Measurements from ENCODE around the gene PGLYRP1. TPM values are rescaled to one million over a fixed set of nuclear protein-coding genes. Genes with fewer than 3 reads are reported as not detected.

The PGLYRP1 gene
- polyA plus RNA-seq, 10 donors: 0.22 to 1.5 (median 0.63) TPM; not detected in 3

DNA sequence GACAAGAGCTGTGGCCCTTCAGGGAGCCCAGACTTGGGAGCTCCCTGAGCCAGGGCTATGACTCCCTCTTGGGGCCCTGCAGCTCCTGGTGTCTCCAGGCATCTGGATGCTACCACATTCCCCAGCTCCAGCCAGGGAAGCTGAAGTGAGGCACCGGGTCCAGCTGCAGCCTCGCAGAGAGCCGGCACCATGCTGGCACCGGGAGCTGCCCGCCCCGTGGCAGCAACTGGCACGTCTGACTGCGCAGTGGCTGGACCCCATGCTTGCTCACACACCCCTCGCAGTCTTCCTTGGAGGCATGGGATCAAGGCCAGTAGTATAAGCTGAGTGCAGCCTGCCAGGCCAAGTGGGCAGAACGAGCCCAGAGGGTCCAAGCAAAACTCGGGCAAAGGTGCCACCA, 10.5 kb upstream of the PGLYRP1 start:
- no peak for DNase-seq

DNA sequence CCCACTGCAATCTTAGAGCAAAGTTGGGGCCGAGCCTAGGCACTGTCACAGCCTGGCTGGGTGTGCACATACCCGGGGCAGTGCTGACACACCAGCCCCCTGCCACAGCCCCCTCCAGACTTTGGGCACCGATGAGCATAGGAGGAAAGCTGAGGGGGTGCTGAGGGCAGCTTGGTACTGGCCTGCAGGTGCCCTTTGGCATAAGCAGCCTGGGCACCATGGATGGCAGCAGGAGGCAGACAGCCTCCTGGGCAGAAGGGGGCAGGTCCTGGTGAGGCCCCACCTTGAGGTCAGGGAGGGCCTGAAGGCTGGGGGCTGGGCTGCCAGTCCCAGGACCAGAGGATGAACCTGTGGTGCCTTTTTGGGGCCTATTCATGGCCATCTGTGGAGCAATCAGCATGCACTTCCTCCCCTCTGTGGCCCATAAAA, 9.8 kb upstream of the PGLYRP1 start:
- DNase-seq: no peak

DNA sequence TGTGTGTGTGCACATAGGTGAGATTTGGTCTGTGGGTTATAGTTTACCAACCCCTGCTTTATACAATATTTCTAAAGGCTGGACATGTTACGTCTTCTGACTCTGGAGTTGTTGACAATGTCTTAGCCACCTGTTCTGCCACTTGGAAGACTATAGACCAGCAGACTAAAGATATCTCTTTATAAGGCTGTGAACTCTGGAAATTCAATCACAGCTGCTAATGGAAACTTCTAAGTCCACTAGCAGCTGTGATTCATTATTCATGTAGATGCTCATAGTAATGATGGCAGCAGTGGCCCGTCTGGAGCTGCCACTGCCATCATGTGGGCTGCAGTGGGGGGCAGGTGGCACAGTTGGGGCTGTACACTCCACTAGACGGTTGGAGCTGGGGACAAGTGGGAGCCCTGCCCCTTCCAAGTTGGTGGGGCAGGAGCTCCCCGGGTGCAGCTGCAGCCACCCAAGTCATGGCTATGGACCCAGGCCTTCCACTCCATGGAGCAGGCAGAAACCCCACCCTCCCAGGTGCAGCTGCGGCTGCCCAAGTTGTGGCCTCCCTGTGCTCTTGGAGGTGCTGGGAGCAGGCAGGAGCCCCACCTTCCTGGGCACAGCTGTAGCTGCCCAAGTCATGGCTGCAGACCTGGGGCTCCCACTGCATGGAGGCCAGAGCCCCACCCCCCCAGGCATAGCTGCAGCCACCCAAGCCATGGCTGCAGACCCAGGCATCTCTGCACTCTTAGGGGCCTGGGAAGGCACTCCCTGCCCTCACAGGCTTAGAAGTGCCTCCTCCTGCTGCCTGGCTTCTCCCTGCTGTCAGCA, 9.1 kb upstream of the PGLYRP1 start:
- peak; percentile 55 to 64 (median 58) for DNase-seq

DNA sequence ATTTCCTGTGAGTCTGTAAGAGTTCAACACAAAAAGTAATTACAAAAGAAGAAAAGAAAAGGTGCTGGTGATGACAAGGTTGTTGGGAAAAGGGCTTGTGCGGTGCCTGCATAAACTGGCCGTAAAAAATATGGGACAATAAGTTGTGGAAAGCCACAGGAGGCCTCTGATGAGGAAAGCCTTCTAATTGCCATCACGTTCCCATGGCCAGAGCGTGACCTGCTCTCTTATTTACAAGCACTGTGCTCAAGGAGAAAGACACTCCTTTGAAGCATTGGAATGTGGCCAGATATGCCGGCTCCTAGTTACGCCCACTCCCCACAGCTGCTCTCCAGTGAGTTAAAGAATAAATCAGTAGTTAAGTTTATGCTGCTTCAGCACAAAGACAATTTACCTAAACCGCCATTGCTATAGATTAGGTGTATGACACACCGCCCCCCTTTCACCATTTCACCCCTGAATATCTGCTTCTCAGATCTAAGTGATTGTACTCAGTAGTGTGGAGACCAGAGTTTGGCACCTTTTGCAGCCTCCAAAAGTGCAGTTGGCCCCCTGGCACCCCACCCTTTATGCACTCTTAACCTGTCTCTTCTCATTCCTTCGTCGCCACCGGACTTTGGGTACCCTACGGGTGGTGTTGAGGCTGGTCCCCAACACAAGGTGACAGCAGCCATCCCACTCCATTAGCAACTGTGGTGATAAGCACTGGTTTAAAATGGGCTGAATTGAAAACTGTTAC, 8.1 kb upstream of the PGLYRP1 start:
- no peak for DNase-seq

DNA sequence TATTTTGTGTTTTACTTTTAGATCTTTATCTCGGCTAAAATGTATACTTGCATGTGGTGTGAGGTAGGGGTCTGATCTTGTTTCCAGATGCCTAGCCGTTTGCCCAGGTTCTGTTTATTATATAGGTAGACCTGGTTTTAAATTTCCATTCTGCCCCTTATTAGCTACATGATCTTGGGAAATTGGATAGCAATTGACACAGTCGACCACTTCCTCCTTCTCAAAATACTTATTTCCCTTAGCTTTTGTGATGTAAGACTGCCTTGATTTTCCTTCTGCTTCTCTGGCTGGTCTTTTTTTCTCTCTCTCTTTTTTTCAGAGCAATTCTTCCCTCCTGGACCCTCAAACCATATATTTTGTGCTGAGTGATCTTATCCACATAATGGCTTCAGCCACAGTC, 3.0 kb upstream of the PGLYRP1 start:
- DNase-seq: no peak

DNA sequence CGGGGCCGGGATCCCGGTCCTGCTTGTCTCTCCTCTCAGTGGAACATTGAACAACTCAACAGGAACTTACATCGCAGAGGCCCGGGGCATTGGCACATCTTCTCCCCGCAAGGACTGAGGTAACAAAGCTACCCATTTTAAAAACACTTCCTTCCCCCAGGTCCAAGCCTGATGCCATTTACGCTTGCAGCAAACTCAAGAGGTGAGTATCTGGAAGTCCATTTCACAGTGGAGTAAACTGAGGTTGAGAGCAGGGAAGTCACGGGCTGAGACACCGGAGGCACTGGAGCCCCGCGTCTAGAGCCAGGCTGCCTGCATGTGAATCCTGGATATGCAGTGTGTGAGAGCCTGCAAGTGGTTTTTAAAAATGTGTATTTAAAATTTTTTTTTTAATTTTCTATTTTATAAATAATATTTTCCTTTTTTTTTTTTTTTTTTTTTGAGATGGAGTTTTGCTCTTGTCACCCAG, 492 bp upstream of the PGLYRP1 start:
- DNase-seq: no peak

DNA sequence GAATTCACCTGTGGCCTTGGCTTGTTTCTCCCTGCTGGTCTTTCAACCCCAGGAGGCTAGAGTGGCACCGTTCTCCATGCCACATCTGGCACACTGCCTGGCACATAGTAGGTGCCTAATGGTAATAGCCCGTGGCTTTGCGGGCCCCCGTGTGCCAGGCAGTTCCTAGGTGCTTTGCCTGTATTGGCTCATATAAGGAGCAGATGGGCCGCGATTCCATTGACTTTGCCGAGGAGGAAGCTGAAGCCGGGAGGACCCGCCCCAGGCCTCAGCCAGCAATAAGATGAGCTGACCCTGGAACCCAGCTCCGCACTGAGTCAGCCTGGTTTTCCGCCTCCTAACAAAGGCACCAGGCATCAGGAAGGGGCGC, 807 bp downstream of the PGLYRP1 start:
- no peak for DNase-seq

DNA sequence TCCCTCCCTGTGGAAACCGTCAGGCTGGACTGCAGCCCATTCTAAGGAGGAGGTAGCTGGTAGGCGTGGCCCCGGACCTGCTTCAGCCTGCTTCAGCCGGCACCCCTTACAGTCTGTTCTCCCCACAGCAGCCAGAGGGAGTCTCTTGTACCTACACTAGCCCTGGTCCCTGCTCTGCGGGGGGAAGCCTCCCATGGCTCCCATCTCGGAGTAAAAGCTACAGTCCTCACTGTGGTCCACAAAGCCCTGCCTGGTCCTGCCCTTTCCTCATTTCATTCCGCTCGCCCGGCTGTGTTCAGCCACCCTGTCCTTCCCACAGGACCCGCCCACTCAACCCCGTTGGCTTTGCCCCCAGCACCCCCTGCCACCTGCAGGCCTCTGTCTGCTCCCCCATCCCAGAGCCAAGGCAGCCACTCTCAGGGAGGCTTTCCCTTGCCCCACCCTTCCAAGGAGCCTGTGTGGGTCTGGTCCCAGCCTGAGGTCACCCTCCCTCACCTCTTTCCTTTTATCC, 1.3 kb downstream of the PGLYRP1 start:
- DNase-seq: no peak

DNA sequence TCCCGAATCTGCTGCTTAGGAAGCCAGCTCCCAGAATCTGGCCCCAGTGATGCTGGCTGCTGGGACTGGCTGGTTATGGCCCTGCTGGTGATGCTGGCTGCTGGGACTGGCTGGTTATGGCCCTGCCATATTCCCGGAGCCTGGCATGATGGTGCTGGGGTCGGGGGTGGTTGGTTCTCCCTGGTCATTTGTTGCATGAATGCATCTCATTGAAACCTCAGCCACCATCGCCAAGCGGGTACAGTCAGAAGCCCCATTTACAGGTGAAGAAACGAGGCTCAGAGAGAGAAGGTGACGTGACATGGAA, 2.1 kb downstream of the PGLYRP1 start:
- no peak for DNase-seq

DNA sequence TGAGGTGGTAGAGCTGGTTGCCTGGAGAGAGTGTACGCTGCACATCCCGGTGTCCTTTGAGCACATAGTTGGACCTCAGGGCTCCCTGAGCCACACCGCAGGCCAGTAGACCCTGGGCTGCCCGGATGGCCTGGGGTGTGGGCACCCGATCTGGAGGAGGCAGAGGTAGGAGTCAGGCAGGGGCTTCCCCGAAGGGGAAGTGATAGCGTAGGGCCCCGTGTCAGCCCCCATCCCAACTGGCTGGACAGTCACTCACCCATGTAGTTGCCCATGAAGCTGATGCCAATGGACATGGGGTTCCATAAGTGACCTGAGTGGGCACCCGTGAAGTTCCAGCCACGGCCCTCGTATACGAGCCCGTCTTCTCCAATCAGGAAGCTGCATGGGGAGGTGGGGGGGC, 3.6 kb downstream of the PGLYRP1 start:
- DNase-seq: no peak

DNA sequence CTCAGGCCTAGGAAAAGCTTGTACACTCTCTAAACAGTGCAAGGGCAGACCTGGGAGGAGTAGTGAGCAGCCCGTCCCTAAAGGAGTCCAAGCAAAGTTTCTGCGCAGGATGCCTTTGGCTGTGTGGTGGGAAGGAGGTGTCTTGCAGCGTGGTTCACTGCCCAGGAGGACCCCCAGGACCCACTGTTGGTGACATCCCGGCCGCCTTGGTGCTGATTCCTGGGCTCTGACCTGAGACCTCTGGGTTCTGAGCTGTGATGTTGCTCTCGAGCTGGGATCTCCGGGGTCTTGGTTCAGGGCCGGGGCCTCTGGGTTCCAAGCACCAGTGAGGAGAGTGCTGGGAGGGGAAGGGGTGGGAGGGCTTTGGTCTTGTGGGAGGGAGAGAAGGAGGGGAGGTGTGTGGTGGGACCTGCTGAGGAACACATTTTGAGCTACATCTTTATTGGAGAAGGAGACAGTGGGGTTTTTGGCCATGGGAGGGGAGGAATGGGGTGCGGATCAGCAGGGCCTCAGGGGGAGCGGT, 4.1 kb downstream of the PGLYRP1 start:
- no peak for DNase-seq

DNA sequence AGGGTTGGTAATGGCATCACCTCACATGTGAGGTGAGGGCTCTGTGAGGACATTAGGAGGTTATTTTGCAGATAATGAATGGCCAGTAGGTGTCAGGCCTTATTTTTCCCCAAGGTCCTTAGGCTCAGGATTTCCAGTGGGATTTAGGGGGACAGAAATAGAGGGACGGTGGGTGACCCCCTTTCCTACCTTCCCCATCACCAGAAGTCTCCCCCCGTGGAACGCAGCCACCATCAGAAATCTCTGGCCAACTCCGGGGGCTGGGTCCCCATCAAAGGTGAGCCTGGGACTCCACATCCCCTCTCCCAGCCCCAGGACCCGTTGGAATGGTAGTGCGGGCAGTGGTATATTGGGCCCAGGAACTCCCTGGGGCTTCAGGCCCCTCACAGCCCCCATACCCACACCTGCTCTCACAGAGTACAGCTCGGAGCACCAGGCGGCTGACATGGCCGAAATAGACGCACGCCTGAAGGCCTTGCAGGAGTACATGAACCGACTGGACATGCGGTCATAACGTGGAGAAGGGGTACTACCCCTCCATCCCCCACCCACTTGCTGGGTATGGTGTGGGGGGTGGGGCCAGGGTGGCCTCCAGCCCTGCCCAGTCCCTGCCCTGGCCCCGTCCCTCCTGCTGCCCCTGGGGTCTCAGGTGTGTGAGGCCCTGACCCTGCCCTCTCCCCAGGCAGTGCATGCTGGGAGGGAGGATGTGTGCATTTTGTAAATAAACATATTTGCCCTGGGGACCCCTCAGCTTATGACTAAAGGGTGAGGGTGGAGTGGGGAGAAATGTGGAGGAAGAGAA, 4.8 kb downstream of the PGLYRP1 start:
- no peak for DNase-seq

DNA sequence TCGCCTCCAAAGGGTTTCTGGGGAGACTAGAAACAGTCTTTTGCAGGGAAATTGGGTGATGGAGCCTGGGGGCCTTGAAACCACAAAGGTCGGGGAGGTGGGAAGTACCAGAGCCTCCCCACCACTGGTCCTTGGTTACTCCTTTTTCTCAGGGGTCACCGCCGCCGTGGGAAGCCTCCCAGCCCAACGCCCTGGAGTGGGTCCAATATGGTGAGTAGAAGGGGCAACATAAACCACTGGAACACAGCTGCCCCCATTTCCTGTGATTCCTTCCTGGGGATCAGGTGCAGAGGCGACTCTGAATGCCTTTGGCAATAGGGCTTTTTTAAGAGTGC, 5.8 kb downstream of the PGLYRP1 start:
- DNase-seq: no peak

DNA sequence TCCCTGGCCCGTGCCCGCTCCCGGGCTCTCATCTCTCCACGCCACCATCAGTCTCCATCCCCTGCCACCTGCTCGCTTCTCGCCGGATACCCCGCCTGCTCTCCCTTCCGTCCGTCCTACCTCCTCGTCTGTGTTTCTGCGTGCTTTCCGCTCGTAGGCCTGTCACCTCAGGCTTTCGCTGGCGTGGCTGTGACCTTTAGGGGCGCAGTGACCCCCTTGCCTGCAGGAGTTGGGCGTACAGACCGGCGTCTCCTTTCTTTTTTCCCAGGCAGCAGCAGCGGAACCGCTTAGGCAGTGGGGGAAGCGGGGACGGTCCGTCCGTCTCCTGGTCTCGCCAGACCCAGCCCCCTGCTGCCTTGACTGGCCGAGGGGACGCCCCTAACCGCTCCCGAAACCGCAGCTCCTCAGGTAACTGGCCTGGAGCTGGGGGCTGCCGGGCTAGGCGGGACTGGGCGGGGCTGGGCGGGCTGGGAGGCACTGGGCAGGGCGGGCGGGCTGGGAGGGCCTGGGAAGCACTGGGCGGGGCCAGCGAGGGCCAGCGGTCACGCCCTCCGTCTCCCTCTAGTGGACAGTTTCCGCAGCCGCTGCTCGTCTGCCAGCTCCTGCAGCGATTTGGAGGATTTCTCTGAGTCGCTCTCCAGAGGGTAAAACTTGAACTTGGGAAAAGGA, 6.3 kb downstream of the PGLYRP1 start:
- DNase-seq: peak; percentile 73 to 92 (median 85)

DNA sequence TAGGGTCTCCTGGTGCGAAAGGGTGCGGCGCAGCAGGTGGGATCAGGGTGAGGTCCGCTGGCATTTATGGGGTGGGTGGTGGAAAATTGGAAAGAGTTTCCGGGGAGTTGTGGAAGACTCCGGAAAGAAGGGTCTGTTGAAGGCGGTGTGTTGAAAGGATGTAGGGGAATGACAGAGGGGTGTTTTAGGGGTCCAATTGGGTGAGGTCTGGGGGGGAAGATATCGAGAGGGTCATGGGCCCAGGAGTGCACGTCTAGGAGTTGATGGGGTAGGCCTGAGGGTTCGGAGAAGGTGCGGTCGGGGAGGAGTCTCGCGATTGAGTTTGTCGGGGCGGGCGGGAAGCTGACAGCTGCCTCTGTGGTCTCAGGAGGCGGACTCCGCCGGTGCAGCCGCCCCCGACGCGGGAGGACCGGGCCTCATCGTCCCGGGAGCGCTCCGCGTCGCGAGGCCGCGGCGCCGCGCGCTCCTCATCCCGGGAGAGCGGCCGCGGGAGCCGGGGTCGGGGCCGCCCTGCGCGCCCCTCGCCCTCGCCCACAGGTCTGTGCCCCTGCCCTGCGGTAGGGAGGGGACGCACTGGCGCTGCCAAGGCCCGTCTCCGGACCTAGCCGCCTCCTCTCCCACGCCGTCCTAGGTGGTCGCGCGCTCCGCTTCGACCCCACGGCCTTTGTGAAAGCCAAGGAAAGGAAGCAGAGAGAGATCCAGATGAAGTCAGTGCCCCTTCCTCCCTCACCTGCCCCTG, 7.0 kb downstream of the PGLYRP1 start:
- DNase-seq: no peak

DNA sequence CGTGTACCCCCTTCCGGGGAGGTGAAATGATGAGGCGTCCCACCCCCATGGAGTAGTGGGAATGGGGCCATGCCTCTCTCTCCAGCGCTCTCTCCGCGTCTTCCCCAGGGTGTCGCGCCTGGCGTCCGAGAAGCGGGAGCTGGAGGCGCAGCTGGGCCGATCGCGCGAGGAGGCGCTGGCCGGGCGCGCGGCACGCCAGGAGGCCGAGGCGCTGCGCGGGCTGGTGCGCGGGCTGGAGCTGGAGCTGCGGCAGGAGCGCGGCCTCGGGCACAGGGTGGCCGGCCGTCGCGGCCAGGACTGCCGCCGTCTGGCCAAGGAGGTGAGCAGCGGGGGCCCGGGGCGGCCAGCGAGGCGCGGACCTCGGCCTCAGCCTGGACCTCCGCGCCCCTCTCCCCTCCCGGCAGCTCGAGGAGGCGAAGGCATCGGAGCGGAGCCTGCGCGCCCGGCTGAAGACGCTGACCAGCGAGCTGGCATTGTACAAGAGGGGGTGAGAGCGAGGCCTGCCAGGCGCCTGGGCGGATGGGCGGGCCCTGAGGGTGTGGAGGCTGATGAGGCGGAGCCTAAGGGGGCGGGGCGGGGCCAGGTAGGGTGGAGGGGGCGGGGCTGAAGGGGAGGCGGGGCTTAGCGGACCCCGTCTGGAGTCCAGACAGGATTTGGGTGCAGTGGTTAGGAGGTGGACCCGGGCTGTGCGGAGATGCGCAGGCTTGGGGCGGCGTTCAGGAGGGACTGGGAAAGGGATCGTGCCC, 7.7 kb downstream of the PGLYRP1 start:
- DNase-seq: peak in 1 of 3 donors; percentile 52

DNA sequence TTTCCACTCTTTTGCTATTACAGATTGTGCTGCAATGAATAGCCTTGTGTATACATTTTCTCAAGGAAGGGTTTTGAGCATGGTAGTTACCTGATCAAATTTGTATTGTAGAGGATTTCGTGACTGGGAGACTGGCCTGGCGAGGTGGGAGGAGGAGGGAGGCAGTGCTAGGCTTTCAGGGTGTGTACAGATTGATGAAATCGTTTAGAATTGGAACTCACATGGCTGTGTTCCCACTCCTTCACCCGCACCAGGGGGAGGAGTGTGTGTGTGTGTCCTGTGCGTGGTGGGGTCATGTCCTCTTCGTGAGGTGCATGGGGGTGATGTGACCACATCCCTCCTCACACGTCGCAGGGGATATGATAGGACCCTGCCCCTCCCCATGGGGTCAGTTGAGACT, 8.3 kb downstream of the PGLYRP1 start:
- no peak for DNase-seq

DNA sequence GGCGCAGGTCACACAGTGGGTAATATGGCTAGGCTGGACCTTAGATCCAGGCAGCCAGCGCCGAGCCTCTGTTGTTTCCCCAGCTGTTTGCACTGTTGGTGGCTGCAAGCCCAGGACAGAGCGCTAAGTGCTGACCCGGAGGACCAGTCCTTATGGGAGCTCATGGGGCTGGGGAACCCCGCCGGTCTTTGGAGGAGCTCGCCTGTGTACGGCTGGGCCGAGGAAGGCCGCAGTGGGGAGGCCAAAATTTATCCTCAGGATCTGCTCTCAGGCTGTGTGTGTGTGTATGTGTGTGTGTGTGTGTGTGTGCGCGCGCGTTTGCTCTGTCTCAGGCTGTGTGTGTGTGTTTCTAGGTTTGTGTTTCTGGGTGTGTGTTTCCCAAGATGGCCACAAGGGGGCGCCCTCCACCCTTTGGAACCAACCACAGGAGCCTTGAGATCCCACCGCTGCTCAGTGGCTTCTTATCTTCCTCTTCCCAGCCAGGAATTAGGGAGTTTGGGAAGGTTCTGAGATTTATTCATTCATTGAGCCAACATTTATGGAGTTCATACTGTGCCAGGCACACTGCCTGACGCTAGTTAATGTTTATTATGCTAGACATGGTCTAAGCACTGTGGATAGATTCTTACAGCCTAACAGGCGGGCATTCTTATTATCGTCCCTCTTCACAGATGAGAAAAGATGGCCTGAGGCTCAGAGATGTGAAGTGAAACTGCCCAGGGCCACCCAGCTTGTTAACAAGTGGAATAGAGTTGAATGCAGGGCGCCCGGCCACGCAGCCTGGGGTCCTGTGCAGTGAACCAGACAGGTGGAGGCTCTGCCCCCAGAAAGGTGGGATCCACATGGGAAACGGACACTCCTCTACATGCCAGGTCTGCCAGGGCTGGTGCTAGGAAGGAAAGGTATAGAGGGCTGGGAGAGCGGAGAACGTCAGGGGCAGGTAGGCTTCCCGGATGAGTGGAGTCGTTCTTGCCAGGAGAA, 13.0 kb downstream of the PGLYRP1 start:
- DNase-seq: peak in 2 of 3 donors; percentile 52 to 65

DNA sequence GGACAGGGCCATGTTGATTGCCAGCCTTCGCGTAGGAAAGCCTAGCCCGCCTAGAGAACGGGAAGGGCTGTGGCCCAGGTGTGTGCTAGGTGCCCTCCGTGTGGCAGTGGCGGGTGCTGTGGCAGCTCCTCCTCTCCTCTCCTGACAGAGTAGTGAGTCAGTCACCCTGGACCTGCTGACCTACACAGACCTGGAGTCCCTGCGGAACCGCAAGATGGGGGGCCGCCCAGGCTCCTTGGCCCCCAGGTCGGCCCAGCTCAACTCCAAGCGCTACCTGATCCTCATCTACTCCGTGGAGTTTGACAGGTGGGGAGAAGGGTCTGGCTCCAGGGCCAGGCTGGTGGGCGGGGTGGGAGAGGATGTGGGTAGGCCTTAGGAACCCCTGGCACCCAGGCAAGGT, 16.4 kb downstream of the PGLYRP1 start:
- DNase-seq: no peak

All from muscle of back (tissue), 11 donors.